ENCODE measurements around the gene ITPR1. TPM values are rescaled to one million over a fixed set of nuclear protein-coding genes. Genes with fewer than 3 reads are reported as not detected.

ITPR1 gene
- total and polyA plus RNA-seq, 10 of the 15 experiments (the other 5 are each of a cell fraction or from before 2014, with no cell fraction given), result 12.2 to 239 (median 28.4) TPM

DNA sequence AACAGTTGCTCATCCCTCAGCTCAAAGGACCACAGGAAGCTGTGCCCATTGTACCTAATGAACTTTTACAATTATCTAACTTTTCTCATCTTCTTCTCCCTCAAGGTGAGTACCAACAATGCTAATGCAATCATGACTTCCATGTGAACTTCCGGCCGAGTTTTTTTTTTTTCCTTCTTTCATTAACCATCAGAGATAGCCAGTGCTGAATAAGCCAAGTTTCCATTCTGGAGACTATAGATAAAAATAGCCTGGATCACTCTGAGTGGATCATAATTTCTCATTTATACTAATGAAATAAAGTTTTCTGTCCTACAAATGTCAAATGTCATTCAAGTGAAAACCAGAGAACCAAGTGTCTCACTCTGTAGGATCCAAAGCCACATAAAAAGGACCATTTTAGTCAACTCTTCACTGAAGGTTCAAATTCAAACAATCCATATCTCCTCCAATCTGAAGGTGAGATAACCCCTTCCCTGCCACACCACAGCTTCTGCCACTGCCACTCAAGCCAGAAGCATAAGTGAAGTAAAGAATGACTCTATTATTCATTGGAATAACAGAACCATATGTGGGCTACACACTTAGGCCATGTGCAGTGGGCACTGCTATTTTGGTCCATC, 31.6 kb upstream of the ITPR1 start:
- Histone ChIP-seq H3K9ac (ENCODE audit: control insufficient read depth, insufficient read depth, low read length) (no peak overlapping the region), H3K9me3 (replicated peaks; ENCODE audit: control insufficient read depth, insufficient read depth, low read length) (no peaks in the 10 kb centered on the region), H3K4me3 (no peak overlapping the region), H3K4me2 (ENCODE audit: control insufficient read depth, insufficient read depth) (no peak overlapping the region), H3K27me3 (replicated peaks in 1 of 2; ENCODE audit: control insufficient read depth in 2 of 2, insufficient read depth in 2 of 2, low read length in 1 of 2) (no peaks in the 10 kb centered on the region), H3K36me3 (ENCODE audit: control insufficient read depth in 2 of 2, insufficient read depth in 2 of 2, low read length in 1 of 2) (no peaks in the 10 kb centered on the region), H3K27ac (ENCODE audit: control insufficient read depth, insufficient read depth) (no peak overlapping the region), H4K20me1 (ENCODE audit: control insufficient read depth, insufficient read depth) (no peaks in the 10 kb centered on the region), H3K79me2 (ENCODE audit: control insufficient read depth, insufficient read depth, low read length) (peaks cover 3% of the 10 kb centered on the region), H2AFZ (ENCODE audit: control insufficient read depth, low read depth, low read length) (no peak overlapping the region), H3K4me1 (ENCODE audit: control insufficient read depth, insufficient read depth, low read length) (0 out of 2 replicates have a peak, but pooled peaks cover 3% of the 10 kb centered on the region)
- ChIA-PET SMC1A (ENCODE audit: uncharacterized antibody, unreplicated experiment) (interaction anchor here (1.2 to 1.3 kb wide), 3 partner anchors 46 to 167 kb away, joined by 3 to 5 read pairs (median 3); no protein-coding TSS in a partner anchor), POLR2A (no interaction called here), RAD21 (ENCODE audit: unreplicated experiment) (no interaction called here), CTCF (interaction anchor here (0.8 kb wide), 1 partner anchor 46 kb away, joined by 3 read pairs; no protein-coding TSS in a partner anchor)
- in situ Hi-C loops (cut with MboI) (no loop called here), intact Hi-C loops (cut with micrococcal nuclease; ENCODE audit: unreplicated experiment) (no loop called here)
- ATAC-seq (no peak), FAIRE-seq (no peak), DNase-seq (ENCODE audit: low read depth, low spot score) (no peak)
- no TSS peak for BruUV-seq (replicated peaks)
- 80% methylated on average over 2 of the region's 2 CpGs for WGBS (ENCODE audit: insufficient coverage, insufficient replicate concordance, low lambda C conversion rate, missing lambda C conversion rate)
- TF ChIP-seq PAX8 (IDR thresholded peaks at IDR 0.05), result no peak
- no peak for TF ChIP-seq POU2F2 (IDR thresholded peaks at IDR 0.05; ENCODE audit: borderline replicate concordance, low read depth, low read length)
- no peak for TF ChIP-seq FOXK2 (IDR thresholded peaks at IDR 0.05)
- TF ChIP-seq HDAC6 (IDR thresholded peaks at IDR 0.05; ENCODE audit: unreplicated experiment), result no peak
- TF ChIP-seq CEBPZ (IDR thresholded peaks at IDR 0.05; ENCODE audit: low read depth, low read length), result no peak
- no peak for TF ChIP-seq NFYB (IDR thresholded peaks at IDR 0.05; ENCODE audit: insufficient read depth, low read depth, low read length)
- TF ChIP-seq, protein P1, sequence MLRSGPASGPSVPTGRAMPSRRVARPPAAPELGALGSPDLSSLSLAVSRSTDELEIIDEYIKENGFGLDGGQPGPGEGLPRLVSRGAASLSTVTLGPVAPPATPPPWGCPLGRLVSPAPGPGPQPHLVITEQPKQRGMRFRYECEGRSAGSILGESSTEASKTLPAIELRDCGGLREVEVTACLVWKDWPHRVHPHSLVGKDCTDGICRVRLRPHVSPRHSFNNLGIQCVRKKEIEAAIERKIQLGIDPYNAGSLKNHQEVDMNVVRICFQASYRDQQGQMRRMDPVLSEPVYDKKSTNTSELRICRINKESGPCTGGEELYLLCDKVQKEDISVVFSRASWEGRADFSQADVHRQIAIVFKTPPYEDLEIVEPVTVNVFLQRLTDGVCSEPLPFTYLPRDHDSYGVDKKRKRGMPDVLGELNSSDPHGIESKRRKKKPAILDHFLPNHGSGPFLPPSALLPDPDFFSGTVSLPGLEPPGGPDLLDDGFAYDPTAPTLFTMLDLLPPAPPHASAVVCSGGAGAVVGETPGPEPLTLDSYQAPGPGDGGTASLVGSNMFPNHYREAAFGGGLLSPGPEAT (IDR thresholded peaks at IDR 0.05; ENCODE audit: low read depth), result no peak
- no peak for TF ChIP-seq PRDM15 (CRISPR knock-in tag; IDR thresholded peaks at IDR 0.05)
- no peak for TF ChIP-seq SUZ12 (IDR thresholded peaks at IDR 0.05; ENCODE audit: unreplicated experiment)
- no peak for TF ChIP-seq TCF12 (IDR thresholded peaks at IDR 0.05; ENCODE audit: low read depth, low read length)
- TF ChIP-seq IRF5 (IDR thresholded peaks at IDR 0.05; ENCODE audit: borderline replicate concordance), result no peak
- no peak for TF ChIP-seq CHD2 (IDR thresholded peaks at IDR 0.05; ENCODE audit: borderline replicate concordance, low read depth, low read length)
- TF ChIP-seq NFYA (IDR thresholded peaks at IDR 0.05; ENCODE audit: borderline replicate concordance, low read depth, low read length), result no peak

All from GM12878 (cell line).